HL-60/S4 treated with retinoic acid at 250 ng/mL for 4 days and 3 days (cell line): ENCODE measurements around the gene CDCP1.

ENCODE experiments used
- in situ Hi-C: fragments of 300-500 bp; cut with MboI; formaldehyde crosslinking; loops from 2 replicates; pipeline ENCODE4 v1.7.0; 2022; ENCODE audit warnings: low sequenced_read_pairs

The CDCP1 gene

GRCh38 chr3:45116350-45116749 is 29.8 kb downstream of the CDCP1 start:
- in situ Hi-C loops: no loop called here

GRCh38 chr3:45113625-45114050 is 32.5 kb downstream of the CDCP1 start:
- in situ Hi-C loops: no loop called here

GRCh38 chr3:45112939-45113338 is 33.2 kb downstream of the CDCP1 start:
- in situ Hi-C loops: no loop called here

- in situ Hi-C loops: no loop called here
These were observed 35.7 kb downstream of the CDCP1 start for GRCh38 chr3:45110509-45110833.

GRCh38 chr3:45109771-45110508 is 36.2 kb downstream of the CDCP1 start:
- in situ Hi-C loops: no loop called here

GRCh38 chr3:45106874-45107273 is 39.3 kb downstream of the CDCP1 start:
- in situ Hi-C loops: no loop called here

GRCh38 chr3:45105855-45106671 is 40.1 kb downstream of the CDCP1 start:
- in situ Hi-C loops: no loop called here

GRCh38 chr3:45104715-45105711 is 41.2 kb downstream of the CDCP1 start:
- in situ Hi-C loops: no loop called here

- in situ Hi-C loops: no loop called here
These were observed 42.1 kb downstream of the CDCP1 start for GRCh38 chr3:45103753-45104714.

GRCh38 chr3:45103334-45103733 is 42.8 kb downstream of the CDCP1 start:
- in situ Hi-C loops: no loop called here

- in situ Hi-C loops: no loop called here
These were observed 45.2 kb downstream of the CDCP1 start for GRCh38 chr3:45100981-45101407.

GRCh38 chr3:45098310-45098709 is 47.9 kb downstream of the CDCP1 start:
- in situ Hi-C loops: no loop called here

GRCh38 chr3:45097296-45097883 is 48.8 kb downstream of the CDCP1 start:
- in situ Hi-C loops: no loop called here

GRCh38 chr3:45095916-45096526 is 50.2 kb downstream of the CDCP1 start:
- in situ Hi-C loops: no loop called here

GRCh38 chr3:45093176-45093575 is 53.0 kb downstream of the CDCP1 start:
- in situ Hi-C loops: no loop called here

- in situ Hi-C loops: no loop called here
These were observed 53.8 kb downstream of the CDCP1 start for GRCh38 chr3:45092132-45093031.

- in situ Hi-C loops: no loop called here
These were observed 55.3 kb downstream of the CDCP1 start for GRCh38 chr3:45090855-45091254.
